GM19455 (cell line): ENCODE measurements around the gene NADK2.
"Not testable (repeated sequence)": the region's sequence is repeated elsewhere in the genome, so short reads cannot be mapped to it uniquely, and the experiment has no call there.

Source experiments
- ATAC-seq: cut with Tn5 transposase; IDR thresholded peaks from one replicate; pipeline ENCODE4 v1.9.1; 2021; ENCODE audit not compliant: unreplicated experiment

NADK2 gene

DNA sequence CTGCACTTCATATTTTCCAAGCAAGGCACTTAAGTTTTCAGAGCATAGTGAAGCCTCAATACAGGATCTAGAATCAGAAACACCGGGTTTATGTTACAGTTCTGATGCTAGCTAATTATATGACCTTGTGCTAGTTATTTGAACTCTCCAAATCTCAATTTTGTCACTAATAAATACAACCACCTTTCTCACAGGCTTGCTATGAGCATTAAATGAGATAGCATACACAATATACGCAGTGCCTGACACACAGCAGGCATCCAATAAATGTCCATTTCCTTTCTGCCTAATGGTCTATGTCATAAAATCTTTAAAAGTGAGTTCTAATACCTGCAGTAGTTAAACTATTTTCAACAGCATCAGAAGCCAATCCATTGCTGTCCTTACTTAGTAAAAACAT, 32.9 kb downstream of the NADK2 start:
- ATAC-seq: no peak

DNA sequence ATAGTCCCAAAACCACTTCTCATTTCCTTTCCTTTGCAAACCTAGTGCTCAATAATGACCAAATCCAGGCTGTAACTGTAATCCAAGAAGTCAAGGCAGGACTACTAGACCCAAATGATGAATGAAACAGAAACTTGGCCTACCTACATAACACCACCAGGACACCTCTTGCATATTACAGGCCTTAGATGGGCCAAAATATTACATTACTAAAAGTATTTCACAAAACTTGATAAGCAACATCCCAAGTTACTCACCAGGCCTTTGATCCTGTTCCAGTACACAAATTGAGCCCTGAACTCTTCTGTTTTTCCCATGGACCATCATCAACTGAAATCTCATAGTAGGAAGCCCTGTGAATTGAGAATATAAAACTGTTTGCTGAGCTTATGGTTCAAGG, 34.8 kb downstream of the NADK2 start:
- no peak for ATAC-seq

DNA sequence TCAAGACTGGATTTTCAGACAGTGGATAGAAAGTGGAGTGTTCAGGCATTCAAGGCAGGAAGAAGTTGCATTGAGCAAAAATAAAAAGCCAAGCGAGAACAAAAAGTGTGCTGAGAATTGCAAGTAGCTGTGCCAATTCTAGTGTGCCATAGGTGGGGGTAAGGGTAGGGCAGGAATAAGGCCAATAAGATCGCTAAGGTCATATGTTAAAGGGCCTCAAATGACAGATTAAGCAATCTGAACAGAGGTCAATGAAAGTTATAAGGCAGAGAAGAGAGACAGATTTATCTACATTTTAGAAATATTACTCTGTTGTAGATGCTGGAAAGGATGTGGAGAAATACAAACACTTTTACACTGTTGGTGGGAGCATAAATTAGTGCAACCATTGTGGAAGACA, 36.4 kb downstream of the NADK2 start:
- ATAC-seq: no peak

DNA sequence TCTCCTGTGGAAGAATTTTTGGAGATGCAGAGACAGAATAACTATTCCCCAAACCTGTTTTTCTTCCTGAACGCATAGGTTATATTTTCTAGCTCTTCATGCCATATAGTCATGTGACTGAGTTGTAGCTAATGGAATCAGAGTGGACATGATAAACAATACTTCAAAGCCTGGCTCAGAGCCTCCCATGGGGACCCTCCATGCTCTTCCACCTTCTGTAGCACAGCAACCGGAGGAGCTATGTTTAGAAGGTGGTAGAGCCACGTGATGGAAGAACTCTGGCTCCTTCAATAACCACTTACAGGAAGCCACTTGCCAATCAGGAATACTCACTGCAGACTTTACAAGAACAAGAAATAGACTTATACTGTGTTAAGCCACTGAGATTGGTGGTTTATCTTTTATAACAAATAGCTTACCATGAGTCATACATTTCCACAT, 39.2 kb downstream of the NADK2 start:
- no peak for ATAC-seq

DNA sequence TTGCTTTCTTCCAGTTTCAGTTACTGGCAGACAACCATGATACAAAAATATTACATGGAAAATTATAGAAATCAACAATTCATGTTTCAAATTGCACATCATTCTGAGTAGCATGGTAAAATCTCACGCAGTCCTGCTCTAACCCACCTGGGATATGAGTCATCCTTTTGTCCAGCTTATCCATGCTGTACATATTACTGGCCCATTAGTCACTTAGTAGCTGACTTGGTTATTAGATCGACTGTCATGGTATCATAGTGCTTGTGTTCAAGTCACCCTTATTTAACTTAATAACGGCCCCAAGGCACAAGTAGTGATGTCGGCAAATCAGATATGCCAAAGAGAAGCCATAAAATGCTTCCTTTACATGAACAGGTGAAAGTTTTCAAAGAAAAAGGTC, 41.2 kb downstream of the NADK2 start:
- ATAC-seq: no peak

DNA sequence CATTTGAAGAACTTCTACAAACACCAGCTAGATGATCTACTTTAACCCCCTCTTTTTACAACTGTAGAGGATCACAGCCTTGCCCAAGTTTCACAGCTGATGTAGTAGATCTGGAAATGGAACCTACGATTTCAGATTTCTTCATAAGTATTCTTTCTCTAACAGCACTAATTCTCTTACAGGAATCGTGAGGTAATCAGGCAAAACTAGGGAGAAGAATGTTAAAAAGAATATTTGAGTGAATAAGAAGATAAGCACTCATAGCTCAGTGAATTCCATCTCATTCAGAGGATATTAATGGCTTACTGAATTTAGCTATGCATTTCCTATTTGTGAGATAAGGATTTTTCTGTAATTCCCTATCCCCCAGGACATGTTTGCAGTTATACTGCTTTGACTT, 42.1 kb downstream of the NADK2 start:
- ATAC-seq: no peak

DNA sequence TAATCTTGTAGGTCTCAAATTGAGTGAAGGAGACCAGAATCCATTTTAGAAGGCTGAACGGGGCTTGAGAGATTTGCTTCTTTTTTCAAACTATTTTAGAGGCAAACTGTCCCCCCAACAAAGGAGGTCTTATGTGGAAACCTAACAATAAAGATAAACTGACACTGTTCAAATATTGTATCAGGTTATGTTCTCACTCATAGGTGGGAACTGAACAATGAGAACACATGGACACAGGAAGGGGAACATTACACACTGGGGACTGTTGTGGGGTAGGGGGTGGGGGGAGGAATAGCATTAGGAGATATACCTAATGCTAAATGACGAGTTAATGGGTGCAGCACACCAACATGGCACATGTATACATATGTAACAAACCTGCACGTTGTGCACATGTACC, 42.9 kb downstream of the NADK2 start:
- not testable (repeated sequence) for ATAC-seq

DNA sequence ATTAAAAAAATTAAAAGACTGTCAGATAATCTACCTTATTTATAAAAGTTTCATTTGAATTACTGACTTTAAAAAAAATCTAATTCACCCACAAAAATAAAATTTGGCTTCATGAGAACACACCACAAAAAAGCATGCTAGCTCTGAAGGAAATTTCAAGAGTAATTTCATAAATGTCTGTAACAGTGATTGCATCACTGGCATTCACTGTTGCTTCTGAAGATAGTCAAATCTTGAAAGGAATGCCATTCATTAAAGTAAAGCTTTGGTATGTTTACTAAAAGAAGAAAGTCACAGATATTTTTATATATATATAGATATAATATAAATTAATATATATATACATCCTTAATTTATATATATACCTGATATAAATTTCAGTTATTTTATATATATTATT, 43.4 kb downstream of the NADK2 start:
- no peak for ATAC-seq

DNA sequence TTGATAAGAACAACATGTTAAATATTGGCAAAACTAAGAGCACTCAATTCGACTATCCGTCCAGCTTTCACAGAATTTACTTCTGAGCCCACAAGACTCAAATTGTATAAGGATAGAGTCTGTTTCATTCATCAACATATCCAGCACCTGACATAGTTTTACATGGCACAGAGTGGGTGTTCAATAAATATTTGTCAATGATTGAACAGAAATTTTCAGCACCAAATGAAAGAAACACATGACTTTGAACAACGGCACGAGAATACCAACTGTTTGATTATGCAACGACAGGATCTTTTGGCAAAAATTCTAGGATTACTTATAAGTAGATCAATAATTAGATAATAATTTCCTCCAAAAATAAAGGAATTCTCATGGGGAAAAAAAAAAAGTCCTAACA, 48.0 kb downstream of the NADK2 start:
- no peak for ATAC-seq

DNA sequence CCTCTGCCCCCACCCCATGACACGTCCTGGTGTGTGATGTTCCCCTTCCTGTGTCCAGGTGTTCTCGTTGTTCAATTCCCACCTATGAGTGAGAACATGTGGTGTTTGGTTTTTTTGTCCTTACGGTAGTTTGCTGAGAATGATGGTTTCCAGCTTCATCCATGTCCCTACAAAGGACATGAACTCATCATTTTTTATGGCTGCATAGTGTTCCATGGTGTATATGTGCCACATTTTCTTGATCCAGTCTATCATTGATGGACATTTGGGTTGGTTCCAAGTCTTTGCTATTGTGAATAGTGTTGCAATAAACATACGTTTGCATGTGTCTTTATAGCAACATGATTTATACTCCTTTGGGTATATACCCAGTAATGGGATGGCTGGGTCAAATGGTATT, 57.3 kb downstream of the NADK2 start:
- not testable (repeated sequence) for ATAC-seq

DNA sequence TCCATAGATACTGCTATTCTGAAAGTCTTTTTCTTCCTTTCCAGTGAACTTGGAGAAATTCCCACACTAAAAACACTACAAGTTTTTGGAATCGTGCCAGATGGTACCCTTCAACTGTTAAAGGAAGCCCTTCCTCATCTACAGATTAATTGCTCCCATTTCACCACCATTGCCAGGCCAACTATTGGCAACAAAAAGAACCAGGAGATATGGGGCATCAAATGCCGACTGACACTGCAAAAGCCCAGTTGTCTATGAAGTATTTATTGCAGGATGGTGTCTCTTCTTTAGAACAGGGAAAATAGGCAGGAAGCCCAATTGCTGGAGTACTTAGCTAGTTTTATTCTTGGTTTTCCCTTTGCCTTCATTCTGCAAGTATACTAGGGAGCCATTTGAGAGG, 60.0 kb downstream of the NADK2 start:
- no peak for ATAC-seq

DNA sequence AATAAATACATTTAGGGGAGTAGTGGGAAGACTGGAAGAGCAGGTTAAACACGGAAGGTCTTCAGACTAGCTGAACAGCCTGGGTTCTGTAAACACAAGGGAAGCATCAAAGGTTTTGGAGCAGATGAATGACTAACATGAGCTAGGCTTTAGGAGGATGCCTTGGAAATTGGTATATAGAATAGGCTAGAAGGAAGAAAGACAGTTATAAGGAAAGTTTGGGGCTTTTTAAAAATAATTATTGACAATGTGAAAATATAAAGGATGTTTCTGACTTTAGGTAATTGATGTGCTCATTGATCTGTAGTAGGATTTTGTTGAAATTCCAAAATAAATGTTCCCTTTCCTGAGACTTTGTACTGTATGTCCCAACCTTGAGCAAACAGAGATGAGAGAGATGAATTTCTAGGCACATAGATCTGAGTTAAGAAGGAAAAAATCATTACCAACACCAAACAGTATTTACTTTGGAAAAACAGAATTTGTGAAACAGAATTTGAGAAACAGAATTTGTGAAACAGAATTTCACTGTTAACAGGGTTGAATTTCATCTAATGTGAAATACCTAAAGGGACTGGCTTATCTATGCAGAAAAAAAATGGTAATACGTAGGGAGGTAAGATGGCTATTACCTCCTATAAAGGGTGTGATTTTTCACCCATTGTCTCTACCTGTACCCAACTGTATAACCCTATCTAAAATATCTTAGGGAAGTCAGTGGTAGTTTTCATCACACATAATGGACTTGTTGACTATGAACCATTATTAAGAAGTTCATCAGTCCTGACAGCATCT, 61.0 kb downstream of the NADK2 start:
- no peak for ATAC-seq

DNA sequence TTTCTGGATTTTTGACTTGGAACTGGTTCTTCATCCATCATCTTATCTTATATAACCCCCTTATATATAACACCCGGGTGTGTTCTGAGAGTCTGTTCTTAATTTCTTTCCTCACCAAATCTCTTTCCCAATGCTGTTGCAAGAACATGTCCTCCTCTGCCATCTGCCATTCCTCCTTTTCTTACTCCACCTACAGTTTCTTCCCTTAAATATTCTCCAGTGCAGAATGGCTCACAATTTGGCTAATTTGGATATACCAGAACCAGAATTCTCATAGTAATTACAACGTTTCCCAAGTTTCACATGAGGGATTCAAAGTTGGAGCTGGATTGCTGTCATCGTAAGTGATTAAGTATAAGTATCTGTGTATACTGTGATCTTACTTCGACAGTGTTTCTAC, 61.8 kb downstream of the NADK2 start:
- no peak for ATAC-seq

DNA sequence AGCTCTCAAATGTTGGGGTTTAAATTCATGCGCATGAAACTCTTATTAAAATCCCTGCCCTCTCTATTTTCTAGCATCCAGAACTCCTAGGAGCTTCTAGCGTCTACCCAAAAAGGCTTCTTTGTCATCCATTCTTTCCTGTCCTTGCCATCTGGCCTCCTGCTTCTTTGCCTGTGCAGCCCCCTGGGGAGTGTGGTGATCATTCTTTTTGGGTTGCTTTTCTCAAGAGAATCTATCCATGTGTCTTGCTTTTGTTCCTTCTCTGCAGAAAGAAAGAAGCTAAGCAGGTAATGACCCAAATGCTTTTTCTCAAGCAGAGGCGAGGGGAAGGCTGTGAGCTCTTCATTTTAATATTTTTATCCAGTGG, 63.2 kb downstream of the NADK2 start:
- no peak for ATAC-seq

DNA sequence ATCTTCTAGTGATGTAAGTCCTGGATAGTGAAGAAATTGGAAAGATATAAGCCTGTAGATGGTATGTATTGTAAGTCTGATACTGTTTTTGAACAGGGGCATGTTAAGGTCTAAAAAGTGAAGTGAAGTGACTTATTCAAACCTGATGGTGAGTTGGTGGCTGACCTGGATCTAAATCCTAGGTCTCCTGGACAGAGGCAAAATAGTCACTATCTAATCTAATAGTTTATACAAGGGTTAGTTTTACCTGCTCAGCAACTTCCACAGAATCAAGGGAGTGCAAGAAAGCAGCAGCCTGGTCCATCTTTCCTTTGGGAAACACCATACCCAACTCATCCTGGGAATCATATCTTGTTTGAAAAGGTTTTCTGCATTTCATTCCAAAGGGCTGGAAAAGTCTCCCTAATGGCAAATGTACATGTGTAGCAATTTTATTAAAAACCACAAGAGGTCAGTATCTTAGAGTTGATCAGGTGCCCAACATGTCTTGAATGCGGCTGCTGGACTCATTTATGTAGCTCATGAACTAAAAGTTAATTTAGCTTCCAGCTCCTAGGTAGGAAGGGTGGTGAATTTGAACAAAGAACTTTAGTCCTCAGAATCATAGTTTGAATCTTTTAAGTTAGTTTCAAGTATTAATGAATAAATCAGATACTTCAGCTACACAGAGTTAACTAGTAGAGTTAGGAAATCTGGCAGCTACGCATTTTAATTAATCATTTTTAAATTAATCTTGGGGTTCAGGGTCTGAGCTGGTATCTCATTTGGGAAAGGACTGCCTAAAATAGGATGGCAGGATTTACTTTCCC, 63.8 kb downstream of the NADK2 start:
- ATAC-seq: no peak

DNA sequence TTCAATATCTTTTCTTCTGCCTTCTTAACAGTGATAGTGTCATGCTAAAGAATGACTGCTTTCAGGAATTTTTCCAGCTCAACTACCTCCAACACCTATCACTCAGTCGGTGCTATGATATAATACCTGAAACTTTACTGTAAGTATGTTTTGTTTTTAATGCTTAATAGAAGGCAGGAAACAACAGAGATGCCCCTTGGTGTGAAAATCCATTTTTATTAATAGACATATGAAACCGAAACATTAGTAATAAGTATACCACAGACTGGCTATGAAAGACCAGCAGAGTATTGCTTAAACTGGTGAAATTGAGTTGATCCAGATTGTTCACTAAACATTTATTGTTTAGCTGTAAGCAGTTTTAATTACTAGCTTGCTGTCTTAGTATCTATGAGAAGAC, 64.6 kb downstream of the NADK2 start:
- peak; percentile 96 for ATAC-seq

DNA sequence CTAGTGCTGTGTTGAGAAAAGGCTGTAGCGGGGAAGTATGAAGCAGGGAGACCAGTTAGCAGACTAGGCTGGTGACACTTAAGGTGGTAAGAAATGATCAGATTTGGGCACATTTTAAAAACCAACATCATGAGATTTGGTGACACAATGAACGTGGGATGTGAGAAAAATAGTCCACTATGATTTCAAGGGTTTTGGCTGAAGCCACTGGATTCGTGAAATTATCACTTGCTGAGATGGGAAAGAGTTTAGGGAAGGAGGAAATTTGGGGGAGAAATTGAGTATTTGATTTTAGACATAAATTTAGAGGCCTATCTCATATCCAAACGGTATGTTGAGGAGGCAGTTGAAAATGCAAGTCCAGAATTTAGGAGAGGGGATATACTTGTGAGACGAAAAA, 66.7 kb downstream of the NADK2 start:
- ATAC-seq: no peak

DNA sequence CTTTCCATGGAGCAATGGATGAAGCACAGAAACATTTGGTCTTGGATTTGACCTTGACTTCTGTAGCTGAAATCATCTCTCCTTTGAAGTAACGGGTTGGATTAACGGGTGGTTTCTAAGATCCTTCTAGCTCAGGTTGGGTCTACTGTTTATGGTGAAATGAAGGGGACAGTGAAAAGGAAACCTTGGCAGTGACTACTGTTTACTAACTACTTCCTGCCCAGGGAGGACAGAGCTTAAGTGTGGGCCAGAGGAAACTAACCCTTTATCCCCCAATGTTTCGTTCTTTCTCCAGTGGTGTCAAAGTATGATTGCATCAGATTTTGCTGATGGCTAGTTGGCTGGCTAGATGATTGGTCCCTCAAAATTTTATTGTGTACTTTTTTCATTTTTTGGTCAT, 67.6 kb downstream of the NADK2 start:
- ATAC-seq: no peak

DNA sequence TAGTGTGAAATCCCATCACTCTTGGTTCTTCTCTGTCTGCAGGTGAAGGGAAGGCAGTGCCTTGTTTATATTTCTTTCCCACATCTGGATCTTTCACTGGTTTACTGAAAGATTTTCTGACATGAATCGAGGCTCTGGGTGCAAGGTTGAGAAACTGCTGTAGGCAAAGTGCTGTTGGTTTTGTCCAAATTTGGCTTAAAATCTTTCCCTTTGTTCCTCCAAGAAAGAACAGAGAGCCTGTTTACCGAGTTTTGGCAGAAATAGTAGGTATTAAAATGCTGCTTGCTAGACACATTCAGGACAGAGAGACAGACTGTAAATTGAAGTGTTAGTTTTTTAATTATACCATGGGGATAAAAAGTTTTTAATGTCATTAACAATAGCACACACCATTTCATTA, 68.3 kb downstream of the NADK2 start:
- ATAC-seq: no peak

DNA sequence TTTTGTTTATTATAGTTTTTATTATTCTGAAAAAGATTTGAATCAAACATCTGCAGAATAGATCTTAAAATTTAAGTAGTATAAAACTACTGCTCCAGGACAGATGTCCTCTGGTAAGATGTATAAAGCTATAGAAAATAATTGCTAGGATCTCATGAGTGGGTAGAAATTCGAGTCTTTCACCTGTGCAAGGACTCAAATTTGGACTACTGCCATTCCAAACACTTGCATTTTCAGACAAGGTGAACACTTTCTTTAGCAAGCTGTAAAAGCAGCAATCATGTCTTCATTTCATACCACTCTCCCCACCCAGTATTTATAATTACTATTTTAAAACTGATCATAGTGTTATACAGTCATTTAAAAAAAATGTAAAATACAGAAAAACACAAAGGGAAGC, 69.1 kb downstream of the NADK2 start:
- no peak for ATAC-seq

DNA sequence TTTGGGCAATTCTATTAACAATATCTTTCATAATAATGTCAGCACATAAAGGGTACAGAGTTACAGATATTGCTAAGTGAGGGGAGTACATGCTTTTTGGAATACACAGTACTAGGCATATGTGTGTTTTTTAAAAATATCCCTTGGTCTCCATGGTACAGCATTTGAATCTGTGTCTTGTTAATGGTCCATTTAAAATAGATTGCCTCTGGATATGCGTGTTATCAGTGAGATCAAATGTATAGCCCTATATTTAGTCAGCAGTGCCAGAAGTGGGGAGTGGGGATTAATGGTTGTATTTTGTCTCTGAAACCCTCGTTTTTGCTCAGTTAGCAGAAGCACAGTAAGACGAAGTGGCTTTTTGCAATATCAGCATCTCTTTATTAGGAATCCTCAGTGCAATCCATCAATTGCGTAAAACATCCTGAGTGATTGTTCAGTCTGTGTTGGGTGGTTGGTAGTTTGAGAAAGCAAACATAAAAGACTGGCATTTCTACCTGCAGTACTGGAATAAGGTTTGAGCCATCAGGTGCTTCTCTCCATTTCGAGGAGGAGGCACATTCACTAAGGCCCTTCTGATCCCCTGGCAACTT, 70.8 kb downstream of the NADK2 start:
- ATAC-seq: no peak

DNA sequence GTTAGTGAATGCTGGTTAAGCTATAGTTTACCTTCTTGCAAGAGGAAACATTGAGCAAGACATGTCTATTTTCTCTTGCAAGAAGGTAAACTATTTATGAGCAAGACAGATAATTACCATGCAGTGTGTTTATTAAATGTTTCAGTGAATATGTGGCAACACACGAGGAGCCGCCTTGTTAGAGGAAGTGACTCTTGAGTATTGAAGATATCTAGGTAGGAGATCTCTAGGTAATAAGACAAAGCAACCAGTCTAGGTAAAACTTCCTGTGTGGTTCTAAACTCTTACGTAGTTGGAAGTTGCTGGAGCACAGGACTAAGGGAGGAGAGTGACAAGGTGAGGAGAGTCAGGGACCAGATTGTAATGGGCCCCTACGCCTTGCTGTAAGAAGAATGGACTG, 73.0 kb downstream of the NADK2 start:
- no peak for ATAC-seq
